HepG2 (cell line): ENCODE results near the gene OTOP2.

Experiments used
- BRCA1 ChIP-seq: sonication (generic); formaldehyde crosslinking; IDR thresholded peaks from 2 replicates; pipeline ENCODE4 v1.4.0; 2020; ENCODE audit warnings: missing genetic modification reagents
- HDAC2 ChIP-seq: sonication (generic); formaldehyde crosslinking; IDR thresholded peaks from 2 replicates; pipeline ENCODE4 v1.4.0; 2020; ENCODE audit warnings: missing genetic modification reagents
- POLR2A ChIP-seq, 2 experiments: IDR thresholded peaks; 2 replicates each; pipeline ENCODE4 v1.6.1; 2011; ENCODE audit warnings: low read depth in 2 of 2, low read length in 2 of 2, mild to moderate bottlenecking in 1 of 2, moderate library complexity in 1 of 2; ENCODE audit not compliant: insufficient read depth in 1 of 2
- SMC3 ChIP-seq: IDR thresholded peaks from 2 replicates; pipeline ENCODE4 v1.6.1; 2011; ENCODE audit warnings: low read length, improper control_type of control experiment
- SNAPC2 ChIP-seq: sonication (generic); formaldehyde crosslinking; IDR thresholded peaks from 2 replicates; pipeline ENCODE4 v1.8.1; 2022; ENCODE audit warnings: mild to moderate bottlenecking, missing genetic modification reagents
- TCF7L2 ChIP-seq: IDR thresholded peaks from 2 replicates; pipeline ENCODE4 v1.6.1; 2011; ENCODE audit warnings: mild to moderate bottlenecking, low read depth, low read length, moderate library complexity
- YEATS2 ChIP-seq: sonication (generic); formaldehyde crosslinking; IDR thresholded peaks from 2 replicates; pipeline ENCODE4 v1.4.0; 2020; ENCODE audit warnings: missing genetic modification reagents, borderline replicate concordance
- ZBTB46 ChIP-seq: sonication (generic); formaldehyde crosslinking; IDR thresholded peaks from 2 replicates; pipeline ENCODE4 v1.4.0; 2020; ENCODE audit warnings: mild to moderate bottlenecking, missing genetic modification reagents, borderline replicate concordance
- ZFP37 ChIP-seq: sonication (generic); formaldehyde crosslinking; IDR thresholded peaks from 2 replicates; pipeline ENCODE4 v1.4.0; 2020; ENCODE audit warnings: missing genetic modification reagents, borderline replicate concordance
- ZNF670 ChIP-seq: sonication (generic); formaldehyde crosslinking; IDR thresholded peaks from 2 replicates; pipeline ENCODE4 v1.8.0; 2022; ENCODE audit warnings: mild to moderate bottlenecking, missing genetic modification reagents, borderline replicate concordance
- ZNF83 ChIP-seq: sonication (generic); formaldehyde crosslinking; IDR thresholded peaks from 2 replicates; pipeline ENCODE4 v1.4.0; 2020; ENCODE audit warnings: missing genetic modification reagents, mild to moderate bottlenecking, borderline replicate concordance

GRCh38 chr17:74903671-74904070 is 20.4 kb upstream of the OTOP2 start:
- no peak for TF ChIP-seq SMC3
- TF ChIP-seq ZFP37, result no peak
- no peak for TF ChIP-seq YEATS2 (CRISPR knock-in tag)
- TF ChIP-seq SNAPC2 (CRISPR knock-in tag), result no peak
- TF ChIP-seq ZBTB46, result no peak
- TF ChIP-seq ZNF83 (CRISPR knock-in tag), result no peak
- no peak for TF ChIP-seq TCF7L2
- TF ChIP-seq BRCA1 (CRISPR knock-in tag), result no peak
- no peak for TF ChIP-seq ZNF670 (CRISPR knock-in tag)
- no peak for TF ChIP-seq HDAC2 (CRISPR knock-in tag)
- TF ChIP-seq POLR2A (IDR thresholded peaks at IDR 0.05; ENCODE audit: insufficient read depth in 1 of 2, low read depth in 2 of 2, low read length in 2 of 2), result no peak
